ENCODE data around the gene HBB.

The HBB gene

DNA sequence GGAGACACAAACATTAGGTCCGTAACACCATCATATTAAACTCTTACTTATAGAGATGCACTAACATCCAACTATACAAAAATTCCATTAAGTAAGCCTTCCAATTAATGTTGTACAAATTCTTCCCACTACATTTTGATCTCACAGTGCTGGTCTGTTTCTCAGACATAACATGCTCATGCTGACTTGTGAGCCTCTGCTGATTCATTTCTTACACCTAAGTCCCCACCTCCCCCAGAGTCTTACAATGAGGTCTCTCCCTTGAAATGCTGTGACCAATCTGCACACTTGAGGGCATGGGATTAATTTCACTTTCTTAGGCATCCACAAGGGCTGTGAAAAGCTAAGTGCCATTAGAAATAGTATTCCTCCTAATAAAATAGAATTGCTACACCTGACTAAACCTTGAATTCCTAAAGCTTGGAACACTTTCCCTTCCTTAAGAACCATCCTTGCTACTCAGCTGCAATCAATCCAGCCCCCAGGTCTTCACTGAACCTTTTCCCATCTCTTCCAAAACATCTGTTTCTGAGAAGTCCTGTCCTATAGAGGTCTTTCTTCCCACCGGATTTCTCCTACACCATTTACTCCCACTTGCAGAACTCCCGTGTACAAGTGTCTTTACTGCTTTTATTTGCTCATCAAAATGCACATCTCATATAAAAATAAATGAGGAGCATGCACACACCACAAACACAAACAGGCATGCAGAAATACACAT is 20.8 kb upstream of the HBB start:
- DNase-seq (ENCODE audit: low spot score): peak; percentile 84

DNA sequence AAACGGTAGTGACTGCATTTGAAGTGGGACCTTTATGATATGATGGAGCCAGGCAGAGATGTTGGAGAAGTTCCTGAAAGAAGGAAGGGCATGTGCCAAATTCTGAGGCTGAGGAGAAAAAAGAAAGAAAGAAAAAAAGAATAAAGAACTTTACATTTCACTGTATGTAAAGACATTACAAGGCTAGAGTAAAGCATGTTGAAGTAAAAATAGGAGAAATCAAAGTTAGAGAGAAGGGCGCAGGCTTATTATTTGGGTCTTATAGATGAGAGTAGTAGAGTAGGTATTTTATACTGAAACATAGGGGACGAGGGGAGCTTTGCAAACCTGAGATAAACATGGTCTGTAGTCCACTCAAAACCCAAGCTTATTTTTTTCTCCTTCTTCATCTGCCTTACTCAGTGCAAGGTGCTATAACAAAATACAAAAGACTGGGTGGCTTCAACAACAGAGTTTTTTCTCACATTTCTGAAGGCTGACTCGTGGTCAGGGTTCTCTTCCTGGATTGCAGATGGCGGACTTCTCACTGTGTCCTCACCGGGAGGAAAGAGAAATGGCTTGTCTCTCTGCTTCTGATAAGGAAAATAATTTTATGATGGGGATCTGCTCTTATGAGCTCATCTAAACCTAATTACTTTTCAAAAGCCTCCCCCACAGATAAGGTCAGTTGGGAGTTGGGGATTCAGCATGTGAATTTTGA is 20.1 kb upstream of the HBB start:
- no peak for DNase-seq (ENCODE audit: low spot score)

DNA sequence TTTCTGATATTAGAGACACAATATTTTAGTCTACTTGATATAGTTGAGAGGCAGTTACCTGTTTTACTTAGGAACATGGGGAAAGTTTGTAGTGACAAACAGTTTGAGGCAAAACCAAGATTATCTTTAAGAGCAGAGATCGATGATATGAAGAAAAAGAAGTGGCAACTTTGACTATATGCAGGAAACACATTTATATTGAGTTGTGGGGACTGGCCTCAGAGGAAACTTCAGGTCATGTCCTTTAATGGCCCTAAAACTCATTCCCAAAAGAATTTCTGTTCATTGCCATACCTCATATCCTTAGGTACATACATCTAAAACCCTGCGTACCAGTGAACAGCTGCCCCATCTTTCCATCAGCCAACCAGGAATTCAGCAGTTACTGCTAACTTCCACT is 18.3 kb upstream of the HBB start:
- no peak for DNase-seq (ENCODE audit: low spot score)

DNA sequence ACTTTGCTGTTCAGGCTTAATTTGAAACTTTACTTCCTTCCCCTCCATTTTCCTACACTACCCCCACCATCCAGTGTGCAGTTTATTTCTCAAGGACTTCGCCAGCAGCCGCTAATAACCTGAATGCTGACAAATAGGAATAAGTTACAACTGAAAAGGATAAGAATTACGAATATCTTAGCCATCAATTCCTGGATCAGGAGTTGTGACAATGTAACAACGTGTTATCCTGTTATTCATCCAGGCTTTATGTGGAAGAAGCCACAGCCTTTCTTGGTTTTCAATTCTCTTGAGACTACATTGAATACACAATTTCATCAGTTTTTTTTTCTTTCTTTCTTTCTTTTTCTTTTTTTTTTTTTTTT is 16.9 kb upstream of the HBB start:
- DNase-seq (ENCODE audit: low spot score): peak; percentile 78

DNA sequence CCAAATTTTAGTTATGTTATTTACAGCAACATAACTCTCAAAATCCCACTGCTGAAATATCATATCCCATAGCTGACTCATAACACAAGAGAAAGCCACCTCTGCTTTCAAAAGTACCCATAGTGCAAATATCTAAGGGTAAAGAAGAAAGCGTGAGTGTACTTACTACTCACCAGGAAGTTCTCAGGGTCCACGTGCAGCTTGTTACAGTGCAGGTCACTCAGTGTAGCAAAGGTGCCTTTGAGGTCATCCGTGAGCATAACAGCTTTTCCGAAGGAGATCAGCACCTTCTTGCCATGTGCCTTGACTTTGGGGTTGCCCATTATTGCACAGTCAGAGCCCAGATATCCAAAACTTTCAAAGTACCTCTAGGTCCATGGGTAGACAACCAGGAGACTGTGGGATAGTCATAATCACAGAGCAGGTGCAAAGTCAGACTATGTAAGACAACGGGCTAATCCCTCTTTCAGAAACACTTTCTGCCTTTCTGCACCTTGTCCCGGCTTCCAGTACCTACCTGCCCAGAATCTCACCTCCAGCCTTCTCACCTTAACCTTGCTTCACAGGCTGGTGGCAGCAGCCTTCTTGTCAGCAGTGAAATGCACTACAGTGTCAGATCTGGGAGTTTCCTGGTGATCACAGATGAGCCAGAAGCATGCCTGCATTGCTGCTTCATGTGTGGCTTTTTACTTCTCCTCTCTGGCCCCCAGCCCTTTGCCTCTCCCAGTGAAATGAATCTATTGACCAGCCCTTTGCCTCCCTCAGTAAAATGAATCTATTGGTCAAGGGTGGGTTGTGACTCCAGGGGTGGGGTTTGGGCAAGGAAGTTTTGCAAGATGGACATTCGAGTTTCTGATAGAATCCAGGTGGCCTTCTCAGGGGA is 16.3 kb upstream of the HBB start:
- DNase-seq (ENCODE audit: low spot score): peak; percentile 86

DNA sequence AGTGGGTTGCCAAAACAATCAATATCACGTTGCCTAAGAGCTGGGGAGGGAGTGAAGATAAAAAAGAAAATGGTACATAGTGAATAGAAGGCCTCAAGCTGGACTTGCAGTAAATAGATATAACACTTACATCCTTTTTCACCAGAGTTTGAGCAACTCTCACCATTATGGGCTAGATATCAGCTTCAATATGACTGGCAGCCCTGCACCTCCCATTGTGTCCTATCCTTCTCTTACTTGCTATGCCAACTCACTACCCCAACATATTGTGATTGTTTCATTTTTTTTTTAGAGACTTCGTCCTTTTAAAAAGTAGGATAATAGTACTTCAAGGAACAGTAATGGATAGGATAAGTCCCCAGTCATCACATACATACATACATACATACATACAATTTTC is 15.3 kb upstream of the HBB start:
- DNase-seq (ENCODE audit: low spot score): no peak

DNA sequence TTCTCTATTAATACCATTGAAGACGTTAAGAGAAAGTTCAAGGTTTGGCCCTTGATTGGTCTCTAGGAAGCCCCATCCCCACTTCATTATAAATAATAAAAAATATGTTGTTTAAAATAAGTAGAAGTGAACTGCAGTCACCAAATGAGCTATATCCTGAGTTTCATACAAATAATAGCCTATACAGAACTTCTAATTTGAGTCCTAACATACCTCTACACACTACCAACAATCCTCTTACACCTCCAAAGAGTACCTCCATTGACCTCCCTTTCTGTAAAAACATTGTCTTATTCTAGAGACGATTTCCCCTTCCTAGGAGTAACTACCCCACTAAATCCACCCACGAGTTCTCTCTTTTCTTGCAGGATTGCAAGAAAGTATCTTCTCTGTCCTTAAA is 14.6 kb upstream of the HBB start:
- DNase-seq (ENCODE audit: low spot score): peak; percentile 72

DNA sequence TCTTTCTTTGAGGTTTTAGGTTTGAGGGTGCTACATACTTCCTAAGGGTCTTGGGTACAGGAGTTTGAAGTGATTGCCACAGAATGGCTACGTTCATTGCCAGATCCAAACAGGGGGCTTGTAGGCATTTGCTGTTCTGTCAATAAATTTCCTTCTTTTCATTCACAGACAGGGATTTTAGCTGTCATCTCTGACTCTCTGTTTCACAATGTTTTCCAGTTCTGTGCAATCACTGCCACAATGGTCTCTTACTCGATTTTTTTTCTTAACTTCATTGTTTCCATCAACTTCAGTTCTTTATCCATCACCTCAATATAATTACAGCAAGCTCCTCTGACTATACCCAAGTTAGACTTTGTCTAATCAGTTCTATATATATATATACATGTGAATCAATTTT is 13.6 kb upstream of the HBB start:
- no peak for DNase-seq (ENCODE audit: low spot score)

DNA sequence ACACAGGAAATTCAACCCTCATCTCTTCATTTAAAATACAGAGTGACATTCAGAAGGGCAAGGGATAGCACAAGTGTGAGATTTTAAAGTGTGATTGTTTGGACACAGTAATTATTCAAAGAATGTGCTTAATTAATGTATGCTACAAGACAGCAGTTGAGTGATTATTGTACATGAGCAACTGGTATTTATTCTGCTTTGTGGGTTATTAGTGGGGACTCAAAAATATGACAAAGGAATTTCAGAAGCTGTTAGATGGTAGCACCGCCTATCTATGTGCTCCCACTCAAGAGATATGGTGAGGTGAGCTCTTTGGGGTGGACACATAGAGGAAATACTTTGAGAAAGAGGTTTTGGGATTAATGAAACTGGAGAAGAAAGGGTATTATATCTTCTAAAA is 13.2 kb upstream of the HBB start:
- DNase-seq (ENCODE audit: low spot score): peak; percentile 78

DNA sequence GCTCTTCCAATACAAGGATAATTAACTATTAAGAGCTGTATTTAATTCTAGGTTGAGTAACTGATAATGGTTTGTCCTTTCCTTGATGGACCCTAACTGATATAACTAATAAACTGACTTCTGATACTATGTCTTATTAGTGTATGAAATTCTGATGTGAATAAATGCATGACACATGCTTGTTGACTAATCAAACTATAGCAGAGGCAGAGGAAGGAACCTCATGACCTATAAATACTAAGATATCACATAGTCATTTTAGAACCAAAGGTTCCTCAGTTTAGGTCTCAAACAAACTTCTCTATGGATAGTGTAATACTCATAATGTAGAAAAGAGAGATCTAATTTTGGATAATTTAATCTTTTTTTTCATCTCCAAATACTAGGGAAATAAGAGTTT is 12.2 kb upstream of the HBB start:
- DNase-seq (ENCODE audit: low spot score): peak; percentile 76

DNA sequence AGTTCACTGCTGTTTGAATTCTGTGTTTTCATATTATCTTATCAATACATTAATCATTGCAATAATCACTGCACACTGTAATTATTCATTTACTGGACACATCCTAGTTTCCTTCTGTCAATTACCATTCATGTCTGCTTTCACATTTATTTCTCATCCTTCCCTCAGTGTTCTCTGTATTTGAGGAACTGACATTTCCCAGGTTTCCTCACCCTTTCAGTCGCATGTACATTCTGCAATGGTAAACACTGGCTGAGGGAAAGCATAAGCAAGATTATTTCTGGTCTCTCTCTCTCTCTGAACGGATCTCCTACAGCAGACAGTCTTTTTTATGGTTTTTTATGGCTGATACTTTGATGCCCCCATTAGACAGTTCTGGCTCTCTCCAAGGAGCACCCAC is 11.6 kb upstream of the HBB start:
- DNase-seq (ENCODE audit: low spot score): no peak

DNA sequence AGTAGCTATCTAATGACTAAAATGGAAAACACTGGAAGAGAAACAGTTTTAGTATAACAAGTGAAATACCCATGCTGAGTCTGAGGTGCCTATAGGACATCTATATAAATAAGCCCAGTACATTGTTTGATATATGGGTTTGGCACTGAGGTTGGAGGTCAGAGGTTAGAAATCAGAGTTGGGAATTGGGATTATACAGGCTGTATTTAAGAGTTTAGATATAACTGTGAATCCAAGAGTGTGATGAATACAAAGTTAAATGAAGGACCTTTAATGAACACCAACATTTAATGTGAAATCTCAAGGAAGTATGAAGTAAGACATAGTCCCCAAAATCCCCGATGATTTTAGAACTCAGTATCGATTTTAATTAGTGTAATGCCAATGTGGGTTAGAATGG is 10.5 kb upstream of the HBB start:
- DNase-seq (ENCODE audit: low spot score): peak; percentile 51

DNA sequence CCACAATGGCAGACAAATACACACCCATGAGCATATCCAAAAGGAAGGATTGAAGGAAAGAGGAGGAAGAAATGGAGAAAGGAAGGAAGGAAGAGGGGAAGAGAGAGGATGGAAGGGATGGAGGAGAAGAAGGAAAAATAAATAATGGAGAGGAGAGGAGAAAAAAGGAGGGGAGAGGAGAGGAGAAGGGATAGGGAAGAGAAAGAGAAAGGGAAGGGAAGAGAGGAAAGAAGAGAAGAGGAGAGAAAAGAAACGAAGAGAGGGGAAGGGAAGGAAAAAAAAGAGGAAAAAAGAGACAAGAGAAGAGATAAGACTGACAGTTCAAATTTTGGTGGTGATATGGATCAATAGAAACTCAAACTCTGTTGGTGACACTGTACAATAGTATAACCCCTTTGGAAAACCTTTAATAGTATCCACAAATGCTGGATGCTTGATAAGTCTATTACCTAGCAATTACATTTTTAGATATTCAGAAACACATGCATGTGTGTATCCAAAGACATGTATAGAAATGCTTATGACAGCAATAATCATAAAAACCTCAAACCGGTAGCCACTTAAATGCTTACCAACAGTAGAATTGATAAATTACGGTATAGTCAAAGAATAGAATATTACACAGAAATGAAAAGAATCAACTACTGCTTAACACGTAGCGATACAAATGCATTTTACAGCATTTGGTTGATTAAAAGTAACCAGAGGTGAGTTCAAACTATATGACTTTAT is 8.7 kb upstream of the HBB start:
- DNase-seq (ENCODE audit: low spot score): peak; percentile 54

DNA sequence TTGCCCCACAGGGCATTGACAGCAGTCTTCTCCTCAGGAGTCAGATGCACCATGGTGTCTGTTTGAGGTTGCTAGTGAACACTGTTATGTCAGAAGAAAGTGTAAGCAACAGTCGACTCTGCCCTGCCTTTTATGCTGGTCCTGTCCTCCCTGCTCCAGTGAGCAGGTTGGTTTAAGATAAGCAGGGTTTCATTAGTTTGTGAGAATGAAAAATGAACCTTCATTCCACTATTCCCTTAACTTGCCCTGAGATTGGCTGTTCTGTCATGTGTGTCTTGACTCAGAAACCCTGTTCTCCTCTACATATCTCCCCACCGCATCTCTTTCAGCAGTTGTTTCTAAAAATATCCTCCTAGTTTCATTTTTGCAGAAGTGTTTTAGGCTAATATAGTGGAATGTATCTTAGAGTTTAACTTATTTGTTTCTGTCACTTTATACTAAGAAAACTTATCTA is 7.5 kb upstream of the HBB start, which contains the start of gene HBD:
Gene HBD (minus strand): TSS at position 103 of the 454 bp plus-strand sequence. CDS start 50 bp downstream, at position 53.
- peak; percentile 86 for DNase-seq (ENCODE audit: low spot score)

DNA sequence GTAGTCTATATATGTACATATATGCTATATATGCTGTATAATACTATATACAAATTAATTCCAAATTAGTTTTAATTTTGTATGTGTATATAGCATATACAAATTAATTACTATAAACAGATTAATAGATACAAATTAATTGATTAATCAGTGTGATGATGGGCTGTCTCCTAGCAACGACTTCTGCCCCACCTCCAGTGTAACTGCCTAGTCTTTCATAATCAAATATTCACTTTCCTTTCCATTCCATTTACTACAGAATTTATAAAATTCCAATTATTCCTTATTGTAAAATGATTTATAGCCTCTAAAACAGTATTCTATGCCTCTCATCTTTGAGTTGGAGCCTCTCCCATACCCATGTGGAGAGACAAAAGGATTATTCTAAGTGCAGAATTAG is 6.4 kb upstream of the HBB start:
- DNase-seq (ENCODE audit: low spot score): peak; percentile 66

DNA sequence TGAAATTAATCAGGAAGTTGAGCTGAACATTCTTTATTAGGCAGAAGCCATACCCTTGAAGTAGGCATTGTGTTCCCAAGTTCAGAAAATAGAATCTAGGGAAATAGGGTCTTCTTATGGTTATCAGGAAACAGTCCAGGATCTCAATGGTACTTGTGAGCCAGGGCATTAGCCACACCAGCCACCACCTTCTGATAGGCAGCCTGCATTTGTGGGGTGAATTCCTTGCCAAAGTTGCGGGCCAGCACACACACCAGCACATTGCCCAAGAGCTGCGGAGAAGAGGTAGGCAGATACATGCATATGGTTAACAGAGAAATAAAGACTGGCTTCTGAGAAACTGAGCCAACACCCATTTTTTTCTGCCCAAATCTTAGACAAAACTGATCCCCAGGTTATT is 6.0 kb upstream of the HBB start:
- peak; percentile 82 for DNase-seq (ENCODE audit: low spot score)

DNA sequence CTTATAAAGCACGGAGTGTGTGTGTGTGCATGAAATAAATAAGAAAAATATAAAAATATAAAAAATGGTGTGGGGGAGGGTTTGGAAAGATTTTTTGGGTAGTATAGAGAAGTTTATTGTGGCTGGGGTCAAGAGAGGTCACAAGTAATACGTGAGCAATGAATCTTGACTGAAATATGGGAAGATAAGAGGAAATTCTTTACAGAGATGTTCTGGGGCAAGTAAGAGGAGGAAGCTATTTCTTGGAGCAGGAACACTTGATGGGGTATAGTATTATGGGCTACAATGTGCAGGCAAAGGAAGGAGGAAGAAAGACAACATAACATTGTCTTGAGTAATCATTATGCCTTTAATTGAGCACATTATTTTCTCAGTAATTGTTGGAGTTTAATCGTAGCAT is 5.3 kb upstream of the HBB start:
- DNase-seq (ENCODE audit: low spot score): peak; percentile 68

DNA sequence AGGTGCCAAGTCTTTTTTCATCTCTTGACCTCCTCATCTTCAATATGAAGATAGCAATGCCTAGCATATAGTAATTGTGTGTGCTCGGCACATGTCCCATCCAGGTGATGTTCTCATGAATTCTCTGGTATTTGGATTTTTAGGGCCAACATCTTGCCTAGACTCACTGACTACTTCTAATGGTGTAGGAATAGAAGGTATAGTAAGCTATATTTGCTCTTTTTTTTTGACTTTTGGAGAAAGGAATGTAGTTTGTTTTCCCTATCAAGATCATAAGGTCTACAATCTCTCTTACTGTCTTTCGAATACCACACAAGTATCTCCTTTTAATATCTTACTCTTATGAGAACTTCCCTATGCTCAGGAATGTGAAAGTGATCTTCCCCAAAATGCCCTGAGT is 4.2 kb upstream of the HBB start:
- DNase-seq (ENCODE audit: low spot score): peak; percentile 77

DNA sequence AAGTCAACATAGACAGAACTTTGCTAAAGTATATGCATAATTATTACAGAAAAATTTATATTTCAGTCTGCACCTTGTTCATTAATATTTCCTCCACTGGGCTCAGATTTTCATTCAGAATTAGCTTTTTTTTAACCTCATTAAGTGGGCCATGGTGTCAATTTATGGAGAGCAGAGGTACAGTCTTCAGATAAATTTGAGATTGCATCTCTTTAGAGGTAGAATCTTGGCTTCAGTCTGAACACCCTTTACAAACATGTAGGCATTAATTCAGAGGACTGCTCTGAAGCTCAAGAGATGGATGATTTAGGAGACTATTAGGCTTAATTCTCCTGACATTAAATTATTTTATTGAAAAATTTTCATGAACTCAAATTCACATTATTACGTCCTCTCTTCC is 3.4 kb upstream of the HBB start:
- peak; percentile 66 for DNase-seq (ENCODE audit: low spot score)

DNA sequence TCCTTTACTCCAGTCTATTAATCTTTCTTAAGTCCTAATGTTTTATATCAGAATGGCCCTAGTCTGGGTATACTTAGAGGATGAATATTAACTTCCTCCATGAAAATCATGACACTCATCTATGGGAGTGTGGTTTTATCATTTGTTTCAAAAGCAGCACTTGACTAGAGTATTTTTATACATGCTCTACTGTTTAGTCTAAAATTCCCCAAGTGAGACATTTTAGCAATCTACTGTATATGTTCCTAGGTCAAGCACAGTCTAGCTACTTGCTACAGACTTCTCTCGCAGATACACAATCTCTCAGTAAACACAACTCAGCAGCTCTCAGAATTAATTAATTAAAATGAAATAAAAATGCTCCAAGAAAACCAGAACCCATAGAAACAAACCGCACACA is 2.9 kb upstream of the HBB start:
- DNase-seq (ENCODE audit: low spot score): peak; percentile 70

DNA sequence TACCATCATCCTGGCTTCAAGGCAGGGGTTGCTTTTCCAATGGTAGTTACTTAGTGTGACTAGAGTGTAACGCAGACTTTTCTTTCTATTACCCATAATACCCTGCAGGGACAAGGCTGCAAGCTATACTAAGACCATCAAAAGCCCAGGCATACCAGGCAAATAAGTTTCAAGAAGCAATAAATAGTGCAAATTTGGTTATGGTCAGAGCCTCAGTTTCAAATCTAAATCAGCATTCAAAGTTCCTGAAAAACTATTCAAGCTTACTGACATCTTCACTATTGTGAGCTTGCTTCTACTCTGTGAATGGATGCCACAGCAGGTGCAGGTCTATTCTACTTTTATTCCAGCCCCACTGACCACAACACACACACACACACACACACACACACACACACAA is 2.5 kb upstream of the HBB start:
- DNase-seq (ENCODE audit: low spot score): peak; percentile 75

DNA sequence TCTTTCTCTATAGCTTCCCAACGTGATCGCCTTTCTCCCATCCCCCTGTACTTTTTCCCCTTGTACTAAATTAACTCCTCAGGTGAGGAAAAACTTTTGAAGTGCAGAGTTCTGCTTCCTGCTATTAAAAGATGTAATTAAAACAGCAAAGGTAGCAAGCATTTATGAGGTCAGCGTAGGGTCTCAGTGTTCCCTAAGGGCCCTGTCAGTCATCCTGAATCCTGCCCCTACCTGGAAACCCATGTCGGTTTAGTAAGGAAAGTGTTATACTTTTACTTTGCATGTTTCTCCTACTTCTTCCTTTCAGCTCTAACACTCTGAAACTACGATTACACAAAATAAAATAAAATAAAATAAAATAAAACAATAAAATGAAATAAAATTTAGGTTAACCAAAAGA is 1.3 kb upstream of the HBB start:
- DNase-seq (ENCODE audit: low spot score): peak; percentile 71

Data from hematopoietic multipotent progenitor cell treated with erythropoietin and hydrocortisone succinate and interleukin-3 and kit ligand, for 17 days (in vitro differentiated cells).